B cell (primary cell): Measurements from ENCODE around the gene CAPZB. TPM values are rescaled to one million over a fixed set of nuclear protein-coding genes. Genes with fewer than 3 reads are reported as not detected.

ENCODE experiments used
- ATAC-seq: fragments of 200-7000 bp; cut with Tn5 transposase; one replicate; pipeline ENCODE4 v1.10.0; 2021; ENCODE audit warnings: low read depth, mild to moderate bottlenecking, moderate number of reproducible peaks, moderate library complexity
- CTCF ChIA-PET: fragments of 350-600 bp; sonication (Branson Sonifier 250); formaldehyde crosslinking; loops from one replicate; lab custom pipeline; 2021; ENCODE audit warnings: antibody characterized with exemption, inconsistent platforms; lab: Charles Lee
- POLR2A ChIA-PET: fragments of 350-600 bp; sonication (Branson Sonifier 250); formaldehyde crosslinking; loops from one replicate; lab custom pipeline; 2021; ENCODE audit warnings: antibody characterized with exemption; lab: Charles Lee
- DNase-seq: peaks from one replicate; pipeline ENCODE4 v3.0.0; 2013
- H2AFZ ChIP-seq: 2 replicates; pipeline ENCODE4 v1.6.1; 2012; ENCODE audit warnings: mild to moderate bottlenecking, low read depth, low read length; ENCODE audit not compliant: insufficient read depth, poor library complexity, severe bottlenecking
- H3K27ac ChIP-seq, 2 donors: 1 replicate in 1 of 2; 2 replicates in 1 of 2; pipeline ENCODE4 v1.5.1; 2012 to 2013; ENCODE audit warnings: low read length in 2 of 2, mild to moderate bottlenecking in 2 of 2, moderate library complexity in 1 of 2
- H3K27me3 ChIP-seq, 4 experiments: fragments of 200-600 bp in 1 of 4; sonication (generic) in 1 of 4; replicated peaks in 1 of 4; 1 replicate in 2 of 4; 2 replicates in 2 of 4; pipeline versions ENCODE4 v1.6.1 to v1.7.0; 2013 to 2016; ENCODE audit warnings: low read length in 3 of 4, mild to moderate bottlenecking in 2 of 4, mixed read lengths in 1 of 4, moderate library complexity in 1 of 4; ENCODE audit not compliant: insufficient read depth in 4 of 4, control insufficient read depth in 3 of 4; ENCODE audit errors: control extremely low read depth in 1 of 4
- H3K36me3 ChIP-seq, 2 experiments: replicated peaks in 1 of 2; 1 replicate in 1 of 2; 2 replicates in 1 of 2; pipeline versions ENCODE4 v1.6.1 to v1.7.1; 2013; ENCODE audit warnings: low read length in 1 of 2; ENCODE audit not compliant: insufficient read depth in 2 of 2, control insufficient read depth in 1 of 2; ENCODE audit errors: control extremely low read depth in 1 of 2, extremely low read depth in 1 of 2
- H3K4me1 ChIP-seq, 2 donors: fragments of 200-600 bp in 1 of 2; sonication (generic) in 1 of 2; 1 replicate in 1 of 2; 2 replicates in 1 of 2; pipeline versions ENCODE4 v1.5.1 to v1.6.1; 2013 to 2017; ENCODE audit warnings: low read length in 2 of 2; ENCODE audit not compliant: control insufficient read depth in 2 of 2, insufficient read depth in 2 of 2
- H3K4me2 ChIP-seq: replicated peaks from 2 replicates; pipeline ENCODE3; 2012; ENCODE audit warnings: mild to moderate bottlenecking, low read depth, low read length; ENCODE audit not compliant: poor library complexity, severe bottlenecking
- H3K4me3 ChIP-seq, 5 experiments: fragments of 200-600 bp in 1 of 5; sonication (generic) in 1 of 5; 1 replicate in 3 of 5; 2 replicates in 2 of 5; pipeline versions ENCODE4 v1.5.1 to v1.7.0; 2011 to 2016; ENCODE audit warnings: low read length in 4 of 5, mild to moderate bottlenecking in 4 of 5, low read depth in 2 of 5, control low read depth in 1 of 5, moderate library complexity in 1 of 5; ENCODE audit not compliant: insufficient read depth in 1 of 5; ENCODE audit errors: control extremely low read depth in 1 of 5, extremely low read depth in 1 of 5
- H3K79me2 ChIP-seq: fragments of 200-600 bp; sonication (generic); one replicate; pipeline ENCODE4 v1.6.0; 2016; ENCODE audit warnings: low read length; ENCODE audit not compliant: control insufficient read depth, insufficient read depth
- H3K9ac ChIP-seq: fragments of 200-600 bp; sonication (generic); 2 replicates; pipeline ENCODE4 v1.6.1; 2017; ENCODE audit warnings: mild to moderate bottlenecking, low read length, moderate library complexity
- H3K9me3 ChIP-seq, 3 donors: one replicate each; pipeline versions ENCODE4 v1.6.1 to v1.7.1; 2013; ENCODE audit warnings: low read length in 2 of 3; ENCODE audit not compliant: control insufficient read depth in 2 of 3, insufficient read depth in 1 of 3; ENCODE audit errors: control extremely low read depth in 1 of 3
- H4K20me1 ChIP-seq: 2 replicates; pipeline ENCODE4 v1.6.0; 2012; ENCODE audit warnings: mild to moderate bottlenecking, low read length; ENCODE audit not compliant: insufficient read depth, control insufficient read depth, poor library complexity, severe bottlenecking
- H3K27ac Mint-ChIP-seq: one replicate; pipeline ENCODE4 v1.8.0; 2021; ENCODE audit warnings: mixed read lengths
- H3K27me3 Mint-ChIP-seq: one replicate; pipeline ENCODE4 v1.8.0; 2021; ENCODE audit warnings: mixed read lengths
- H3K4me1 Mint-ChIP-seq: one replicate; pipeline ENCODE4 v1.8.0; 2021; ENCODE audit warnings: mixed read lengths
- H3K4me3 Mint-ChIP-seq: one replicate; pipeline ENCODE4 v1.8.0; 2021; ENCODE audit warnings: mixed read lengths
- H3K9me3 Mint-ChIP-seq: one replicate; pipeline ENCODE4 v1.8.0; 2022; ENCODE audit warnings: mixed read lengths; ENCODE audit not compliant: insufficient read depth
- CTCF ChIP-seq: fragments of 200-600 bp; IDR thresholded peaks from one replicate; pipeline ENCODE4 v1.8.0; 2022; ENCODE audit warnings: antibody characterized with exemption, mild to moderate bottlenecking
- EZH2 ChIP-seq: IDR thresholded peaks from 2 replicates; pipeline ENCODE4 v1.6.1; 2012; ENCODE audit warnings: borderline replicate concordance, low read depth, mild to moderate bottlenecking, moderate library complexity, low read length; ENCODE audit not compliant: insufficient read depth, poor library complexity, severe bottlenecking
- WGBS: methylation state at CpG from one replicate; pipeline ENCODE4 v1.1.5; 2013; ENCODE audit warnings: missing lambda C conversion rate; ENCODE audit not compliant: insufficient coverage; 5-methylcytosine and 5-hydroxymethylcytosine counted together
- intact Hi-C: fragments of 100-400 bp; cut with micrococcal nuclease; formaldehyde crosslinking; loops from one replicate; pipeline ENCODE4 v1.10.0; 2022
- polyA plus RNA-seq: library from polyadenylated mRNA; depleted of rRNA; stranded (reverse); fragments of >200 nt; gene quantifications from 2 replicates; pipeline ENCODE4 v1.2.3, GENCODE V29; 2012
- total RNA-seq, 2 donors: library from RNA; stranded (reverse); fragments of 120-200 nt in 1 of 2; gene quantifications; 1 replicate in 1 of 2; 2 replicates in 1 of 2; pipeline versions ENCODE4 v1.2.3 to v1.2.4, GENCODE V29; 2013 to 2022

The CAPZB gene
- total and polyA plus RNA-seq, 2 donors (not counting 1 experiment from before 2014, with no cell fraction given): 126 to 193 TPM

DNA sequence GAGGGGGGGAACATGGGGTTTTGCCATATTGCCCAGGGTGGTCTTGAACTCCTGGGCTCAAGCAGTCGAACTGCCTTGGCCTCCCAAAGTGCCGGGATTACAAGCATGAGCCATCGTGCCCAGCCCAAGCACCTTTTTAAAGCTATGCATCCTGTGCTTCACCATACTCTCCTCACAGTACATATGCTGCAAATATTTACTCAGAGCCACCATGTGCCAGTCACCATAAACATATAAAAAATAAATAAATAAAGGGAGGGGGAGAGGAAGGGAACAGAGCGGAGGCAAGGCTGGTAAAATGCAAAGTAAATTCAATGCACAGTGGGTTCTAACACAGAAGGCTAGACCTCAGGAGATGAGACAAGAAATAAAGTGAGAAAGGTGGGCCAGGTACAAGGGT lies 64.7 kb downstream of the CAPZB start:
- no peaks in the 10 kb centered on the region for H3K27me3 Mint-ChIP-seq
- H2AFZ ChIP-seq: no peak overlapping the region
- POLR2A ChIA-PET: no interaction called here
- no peak overlapping the region for H3K9ac ChIP-seq
- H3K4me3 Mint-ChIP-seq: no peak overlapping the region
- peak overlapping the region; percentile 37 for H3K27ac Mint-ChIP-seq
- H3K27me3 ChIP-seq: no peaks in the 10 kb centered on the region
- 100% methylated on average over 1 of the region's 4 CpGs for WGBS
- intact Hi-C loops: no loop called here
- no peaks in the 10 kb centered on the region for H3K9me3 Mint-ChIP-seq
- ATAC-seq: no peak
- H3K27ac ChIP-seq: no peak overlapping the region
- peaks cover 90% of the 10 kb centered on the region for H4K20me1 ChIP-seq
- CTCF ChIA-PET: no interaction called here
- peaks cover 100% of the 10 kb centered on the region for H3K79me2 ChIP-seq
- H3K4me2 ChIP-seq: no peak overlapping the region
- no peaks in the 10 kb centered on the region for H3K9me3 ChIP-seq
- peaks cover 0 to 3% of the 10 kb centered on the region in 2 donors for H3K4me1 ChIP-seq
- peaks cover 0 to 39% of the 10 kb centered on the region in 2 experiments for H3K36me3 ChIP-seq
- TF ChIP-seq CTCF: no peak
- no peak for TF ChIP-seq EZH2
- H3K4me3 ChIP-seq: no peak overlapping the region
- no peak for DNase-seq
- peaks cover 42% of the 10 kb centered on the region for H3K4me1 Mint-ChIP-seq

- Histone ChIP-seq H3K9me3 (no peaks in the 10 kb centered on the region), H2AFZ (no peak overlapping the region), H3K9ac (no peak overlapping the region), H3K79me2 (peaks cover 100% of the 10 kb centered on the region), H3K27ac (no peak overlapping the region), H3K36me3 (peaks cover 0 to 39% of the 10 kb centered on the region in 2 experiments), H3K4me2 (no peak overlapping the region), H3K4me1 (peaks cover 0 to 7% of the 10 kb centered on the region in 2 donors), H3K4me3 (no peak overlapping the region), H4K20me1 (peaks cover 90% of the 10 kb centered on the region), H3K27me3 (no peaks in the 10 kb centered on the region)
- no peak for DNase-seq
- Mint-ChIP-seq H3K4me3 (no peak overlapping the region), H3K27me3 (no peaks in the 10 kb centered on the region), H3K27ac (no peak overlapping the region), H3K9me3 (no peaks in the 10 kb centered on the region), H3K4me1 (peaks cover 40% of the 10 kb centered on the region)
- ATAC-seq: no peak
- WGBS: 97% methylated on average over 9 of the region's 9 CpGs
- ChIA-PET CTCF (no interaction called here), POLR2A (no interaction called here)
- TF ChIP-seq CTCF (no peak), EZH2 (no peak)
- intact Hi-C loops: no loop called here
Measured at GRCh38 chr1:19419691-19420090, 65.6 kb downstream of the CAPZB start.
